Hypothalamus (tissue), 51 donors: ENCODE measurements around the gene FXYD4.
"Not testable (repeated sequence)": the region's sequence is repeated elsewhere in the genome, so short reads cannot be mapped to it uniquely, and the experiment has no call there.

Experiments
- DNase-seq, 51 donors: peaks; one replicate each; lab custom pipeline; 2025; lab: John Stamatoyannopoulos, UW

FXYD4 gene

GRCh38 chr10:43374194-43374593 is 2.8 kb downstream of the FXYD4 start:
- DNase-seq = no peak

GRCh38 chr10:43375401-43376020 is 4.1 kb downstream of the FXYD4 start:
- DNase-seq = no peak

DNA sequence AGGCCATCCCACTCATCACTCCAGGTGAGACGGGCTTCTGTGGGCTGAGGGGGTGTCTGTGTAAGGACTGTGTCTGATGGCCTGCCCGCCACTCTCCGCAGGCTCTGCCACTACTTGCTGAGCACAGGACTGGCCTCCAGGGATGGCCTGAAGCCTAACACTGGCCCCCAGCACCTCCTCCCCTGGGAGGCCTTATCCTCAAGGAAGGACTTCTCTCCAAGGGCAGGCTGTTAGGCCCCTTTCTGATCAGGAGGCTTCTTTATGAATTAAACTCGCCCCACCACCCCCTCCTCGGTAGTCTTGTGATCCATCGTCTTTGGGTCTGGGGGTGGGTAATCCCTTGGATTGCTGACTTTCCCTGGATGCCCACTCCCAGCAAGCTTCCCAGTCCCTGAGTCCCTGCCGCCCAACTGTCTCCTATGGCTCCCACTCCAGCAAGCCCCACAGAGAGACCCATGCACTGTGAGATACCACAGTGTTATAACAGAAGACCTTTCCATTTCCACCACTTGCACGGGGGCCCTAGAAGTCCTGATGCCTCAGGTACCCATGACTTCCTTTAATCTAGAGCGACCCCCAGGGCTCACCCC is 4.7 kb downstream of the FXYD4 start:
- no peak for DNase-seq

DNA sequence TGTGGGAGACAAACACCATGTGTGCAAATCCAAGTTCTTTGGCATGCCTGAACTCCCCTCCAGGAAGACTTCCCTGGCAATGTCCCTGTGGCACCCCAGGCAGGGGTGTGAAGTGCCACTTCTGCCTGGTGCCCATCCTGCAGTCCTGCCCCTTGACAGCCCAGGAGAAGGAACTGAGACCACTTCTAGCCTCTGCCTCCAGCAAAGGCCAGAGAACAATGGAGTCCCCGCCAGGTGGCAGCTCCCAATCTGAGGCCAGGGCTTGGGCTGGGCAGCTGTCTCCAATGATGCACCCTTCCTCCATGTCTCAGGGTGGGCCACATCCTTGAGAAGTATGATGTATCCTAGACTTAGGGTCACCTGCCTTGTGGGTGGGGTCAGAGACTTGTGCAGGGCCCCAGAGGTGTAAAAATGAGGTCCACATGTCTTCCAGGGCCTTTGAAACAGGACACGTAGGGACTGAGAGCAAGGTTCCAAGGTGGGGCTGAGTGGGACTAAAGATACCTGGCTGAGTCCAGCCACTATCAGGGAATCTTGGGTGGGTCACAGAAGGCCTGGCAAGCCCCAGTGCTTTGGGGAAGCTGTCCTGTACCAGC is 5.5 kb downstream of the FXYD4 start:
- no peak for DNase-seq

- DNase-seq = no peak
Observed at GRCh38 chr10:43377424-43377883, 6.0 kb downstream of the FXYD4 start.

DNA sequence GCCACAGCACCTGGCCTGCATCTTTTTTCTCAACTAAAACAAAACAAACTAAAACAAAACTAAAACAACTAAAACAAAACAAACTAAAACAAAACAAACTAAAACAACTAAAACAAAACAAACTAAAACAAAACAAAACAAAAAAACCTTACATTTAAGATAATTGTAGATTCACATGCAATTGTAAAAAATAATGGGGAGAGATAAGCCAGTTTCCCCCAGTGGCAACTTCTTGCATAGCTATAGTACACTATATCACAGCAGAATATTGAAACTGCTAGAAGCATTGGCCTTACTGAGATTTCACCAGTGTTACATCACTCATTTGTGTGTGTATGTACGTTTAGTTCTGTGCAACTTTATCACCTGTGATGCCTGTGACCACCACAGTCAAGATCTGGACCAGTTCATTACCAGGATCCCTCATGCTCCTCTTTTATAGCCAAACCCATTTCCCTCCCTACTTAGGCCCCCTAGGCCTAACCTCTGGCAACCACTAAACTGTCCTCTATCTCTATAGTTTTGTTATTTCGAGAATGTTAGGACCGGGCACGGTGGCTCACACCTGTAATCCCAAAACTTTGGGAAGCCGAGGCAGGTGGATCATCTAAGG is 9.3 kb downstream of the FXYD4 start:
- no peak for DNase-seq

DNA sequence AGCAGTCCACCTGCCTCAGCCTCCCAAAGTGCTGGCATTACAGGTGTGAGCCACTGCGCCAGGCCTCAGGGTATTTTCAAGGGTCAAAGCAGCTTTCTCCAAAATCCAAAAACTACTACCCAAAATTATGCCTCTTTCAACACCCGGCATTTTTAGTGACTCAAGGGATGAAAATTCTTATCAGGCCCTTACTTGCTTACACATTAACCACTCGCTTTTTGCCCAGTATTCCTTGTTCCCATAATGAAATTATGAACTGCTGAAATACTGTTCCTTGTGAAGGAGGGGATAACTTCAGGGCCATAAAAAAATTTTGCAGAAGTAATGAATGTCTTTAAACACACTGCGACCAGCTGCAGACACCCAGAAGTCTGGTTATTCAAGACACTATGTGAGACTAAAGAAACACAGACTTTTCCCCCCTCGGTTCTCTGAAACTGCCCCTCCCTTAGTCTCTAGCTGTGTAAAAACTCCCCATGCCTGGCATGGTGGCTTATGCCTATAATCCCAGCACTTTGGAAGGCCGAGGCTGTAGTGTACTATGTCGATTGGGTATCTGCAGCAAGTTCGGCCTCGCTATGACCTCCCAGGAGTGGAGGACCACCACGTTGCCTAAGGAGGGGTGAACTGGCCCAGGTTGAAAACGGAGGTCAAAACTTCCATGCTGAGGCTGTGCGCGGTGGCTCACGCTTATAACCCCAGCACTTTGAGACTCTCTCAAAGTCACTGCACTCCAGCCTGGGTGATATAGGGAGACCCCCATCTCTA is 12.0 kb downstream of the FXYD4 start:
- no peak for DNase-seq

- no peak for DNase-seq
Observed at GRCh38 chr10:43384252-43385221, 13.1 kb downstream of the FXYD4 start.

DNA sequence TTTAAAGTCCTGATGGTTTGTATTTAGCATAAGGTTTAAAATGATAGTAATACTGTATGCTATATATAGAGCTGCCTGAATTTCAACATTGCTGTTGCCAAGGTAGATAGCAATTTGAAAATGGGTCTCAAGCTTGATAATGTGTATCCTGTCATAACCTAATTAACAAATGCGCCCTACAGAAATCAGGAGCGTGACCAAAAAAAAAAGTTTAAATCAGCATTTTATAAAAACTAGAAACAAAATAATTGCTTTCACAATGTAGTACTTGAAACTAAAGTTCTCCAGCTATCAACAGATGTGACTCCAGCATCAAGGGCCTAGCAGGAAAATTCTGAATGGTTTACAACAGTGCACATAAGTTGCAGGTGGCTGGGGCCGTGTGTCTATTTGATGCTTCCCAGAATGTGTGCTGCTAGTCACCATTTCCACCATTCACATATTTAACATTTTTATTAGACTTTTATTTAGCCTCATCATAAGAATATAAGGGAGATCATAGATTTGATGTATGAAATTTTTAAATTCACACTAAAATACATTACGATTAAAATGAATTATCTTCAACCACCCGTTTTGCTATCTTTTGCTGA is 14.1 kb downstream of the FXYD4 start:
- no peak for DNase-seq

DNA sequence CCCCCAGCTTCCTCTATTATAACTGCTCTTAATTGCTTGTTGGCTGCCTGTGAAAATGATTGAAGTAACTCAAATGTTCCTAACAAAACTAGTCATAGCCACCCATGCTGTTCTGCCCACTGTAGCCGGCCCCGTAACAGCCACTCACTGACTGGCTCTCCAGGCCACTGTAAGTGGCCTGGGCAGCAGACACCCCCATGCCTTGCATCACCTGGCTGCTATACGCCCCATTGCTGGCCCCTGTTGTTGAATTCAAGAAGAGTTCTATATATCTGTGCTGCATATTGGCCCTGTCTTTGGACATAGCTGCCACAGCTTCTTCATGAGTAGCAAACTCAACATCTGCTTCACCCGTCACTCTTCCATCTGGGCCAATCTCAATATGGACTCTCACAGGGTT is 15.1 kb downstream of the FXYD4 start:
- no peak for DNase-seq

GRCh38 chr10:43386981-43387677 is 15.7 kb downstream of the FXYD4 start:
- DNase-seq = no peak

- DNase-seq = no peak
Observed at GRCh38 chr10:43387678-43388032, 16.2 kb downstream of the FXYD4 start.

DNA sequence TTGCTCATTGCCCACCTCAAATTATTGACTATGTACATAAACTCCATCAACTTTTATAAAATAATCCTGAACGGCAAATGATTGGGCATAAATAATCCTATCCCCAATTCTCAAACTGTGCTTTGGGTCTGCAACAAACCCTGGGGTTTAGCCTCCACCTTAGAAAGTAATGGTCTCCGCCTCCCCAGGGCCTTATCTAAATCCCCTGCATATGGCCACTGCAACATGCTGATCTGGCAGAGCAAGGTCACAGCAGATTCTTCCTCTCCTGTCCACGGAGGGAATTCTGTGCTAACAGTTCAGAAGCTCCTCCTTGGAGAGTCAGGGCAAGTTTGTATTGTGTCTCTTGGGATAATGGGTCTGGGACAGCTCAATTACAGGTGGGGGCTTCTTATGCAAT is 18.4 kb downstream of the FXYD4 start:
- no peak for DNase-seq

GRCh38 chr10:43390333-43390732 is 18.9 kb downstream of the FXYD4 start:
- DNase-seq = no peak

- peak in 29 of 51 donors; percentile 7 to 75 (median 38) for DNase-seq
Observed at GRCh38 chr10:43390759-43391158, 19.3 kb downstream of the FXYD4 start.

DNA sequence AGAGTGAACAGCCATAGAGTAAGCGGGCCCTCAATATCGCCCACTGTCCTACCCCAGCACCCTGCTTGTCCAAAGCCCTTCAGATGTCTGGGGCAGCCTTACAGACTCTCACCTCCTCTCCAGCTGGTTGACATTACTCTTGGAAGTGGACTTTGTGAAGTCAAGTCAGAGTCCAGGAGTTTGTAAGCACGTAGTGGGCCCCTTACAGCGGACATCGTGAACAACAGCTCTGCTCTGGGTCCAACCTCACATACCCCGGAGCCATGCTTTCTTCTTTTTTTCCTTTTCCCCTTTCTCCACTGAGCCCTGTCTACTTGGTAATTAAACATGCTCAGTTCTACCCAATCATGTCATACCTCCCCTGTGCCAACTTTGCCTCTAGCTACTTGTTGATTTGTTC is 20.1 kb downstream of the FXYD4 start:
- no peak for DNase-seq

GRCh38 chr10:43392748-43393147 is 21.3 kb downstream of the FXYD4 start:
- no peak for DNase-seq

- DNase-seq = not testable (repeated sequence)
Observed at GRCh38 chr10:43393186-43393585, 21.8 kb downstream of the FXYD4 start.
